GDM1 (cell line): ENCODE results near the gene CTDNEP1.
A peak's percentile ranks its signal among the peaks of the same experiment; 100 is the strongest.

ENCODE experiments used
- DNase-seq: peaks from one replicate; lab custom pipeline; 2025; lab: John Stamatoyannopoulos, UW

Gene CTDNEP1

DNA sequence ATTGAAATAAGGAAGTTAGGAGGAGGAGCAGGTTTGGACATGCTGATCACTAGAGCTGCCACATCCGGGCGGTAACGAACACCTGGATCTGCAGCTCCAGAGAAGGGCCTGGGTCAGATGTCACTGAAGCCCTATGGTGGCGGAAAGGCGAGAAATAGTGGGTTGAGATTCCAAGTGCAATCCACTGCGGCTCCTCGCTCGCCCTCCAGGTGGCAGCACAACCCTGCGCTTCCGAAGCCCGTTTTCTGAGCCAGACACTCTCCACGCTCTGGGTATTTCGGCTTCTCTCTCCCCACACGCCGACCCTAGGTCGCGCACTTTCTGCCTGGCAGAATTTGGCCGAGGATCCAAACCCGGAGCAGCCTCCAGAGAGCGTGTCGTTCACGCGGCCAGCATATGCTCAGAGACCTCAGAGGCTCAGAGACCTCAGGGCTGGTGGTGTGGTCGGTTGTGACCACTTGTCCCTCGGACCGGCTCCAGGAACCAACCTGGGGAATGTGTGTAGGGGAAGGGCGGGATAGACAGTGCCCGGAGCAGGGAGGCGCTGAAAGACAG is 29.1 kb upstream of the CTDNEP1 start:
- peak; percentile 70 for DNase-seq

DNA sequence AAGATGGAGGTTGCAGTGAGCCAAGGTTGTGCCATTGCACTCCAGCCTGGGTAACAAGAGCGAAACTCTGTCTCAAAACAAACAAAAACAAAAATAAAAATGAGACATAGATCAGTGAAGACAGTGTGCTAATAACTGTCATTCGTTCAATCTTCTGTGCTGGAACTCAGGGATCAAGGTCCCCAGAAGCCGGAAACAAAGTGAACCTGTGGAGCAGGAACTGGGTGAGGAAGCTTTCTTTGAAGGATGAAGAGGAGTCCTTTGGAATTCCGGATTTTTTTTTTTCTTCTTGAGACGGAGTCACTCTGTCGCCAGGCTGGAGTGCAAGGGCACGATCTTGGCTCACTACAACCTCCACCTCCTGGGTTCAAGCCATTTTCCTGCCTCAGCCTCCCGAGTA is 27.9 kb upstream of the CTDNEP1 start:
- DNase-seq, result no peak

DNA sequence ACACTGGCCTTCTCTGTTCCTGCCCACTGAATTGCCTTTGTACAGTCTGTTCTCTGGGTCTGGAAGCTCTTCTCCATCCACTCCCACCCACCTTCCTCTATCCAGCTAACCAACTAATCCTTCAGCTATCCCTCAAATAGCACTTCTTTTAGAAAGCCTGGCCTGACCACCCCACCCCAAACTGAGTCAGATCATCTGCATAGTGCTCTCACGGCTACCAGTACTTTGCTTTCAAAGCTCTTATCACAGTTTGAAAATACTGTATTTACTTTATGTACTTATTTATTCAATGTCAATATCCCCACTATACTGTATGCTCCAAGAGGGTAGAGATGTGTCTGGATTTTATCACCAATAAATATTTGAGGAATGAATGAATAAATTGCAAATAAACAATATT is 15.2 kb upstream of the CTDNEP1 start:
- no peak for DNase-seq

- DNase-seq, result no peak
Measured at GRCh38 chr17:7263801-7264078, 12.2 kb upstream of the CTDNEP1 start.

DNA sequence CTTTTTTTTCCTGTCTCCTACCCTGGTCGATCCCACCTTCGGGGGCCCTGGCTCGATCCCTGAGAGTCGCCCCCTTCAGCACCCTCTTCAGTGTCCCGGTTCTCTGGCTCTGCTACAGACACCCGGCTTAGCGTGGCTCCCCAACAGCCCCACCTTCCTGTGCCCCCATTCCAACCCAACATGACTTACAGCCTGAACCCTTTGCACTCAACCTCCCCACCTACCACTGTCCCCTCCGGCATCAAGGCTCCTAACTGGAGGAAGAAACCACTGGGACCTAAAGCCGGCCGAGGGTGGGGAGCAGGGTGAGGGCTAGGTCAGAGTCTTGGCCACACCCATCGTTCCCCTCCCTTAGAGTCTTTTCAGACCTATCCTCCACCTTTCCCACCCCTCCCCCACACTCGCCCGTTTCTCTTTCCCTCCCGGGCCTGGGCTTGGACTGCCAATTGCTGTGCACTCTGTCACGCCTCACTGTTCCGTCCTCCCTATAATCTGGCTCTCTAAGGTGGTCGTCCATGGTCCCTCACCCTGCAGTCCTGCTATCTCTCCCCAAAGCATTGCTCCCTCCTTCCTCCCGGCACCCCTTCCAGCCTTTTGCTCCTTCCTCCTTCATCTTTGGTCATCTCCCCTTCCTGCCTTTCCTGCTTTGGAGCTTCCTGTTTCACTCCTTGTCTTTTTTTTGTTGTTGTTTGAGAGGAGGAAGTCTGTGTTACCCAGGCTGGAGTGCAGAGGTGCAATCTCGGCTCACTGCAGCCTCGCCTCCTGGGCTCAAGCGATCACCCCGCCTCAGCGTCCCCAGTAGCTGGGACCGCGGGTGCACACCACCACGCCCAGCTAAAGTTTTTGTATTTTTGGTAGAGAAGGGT is 11.6 kb upstream of the CTDNEP1 start:
- no peak for DNase-seq

DNA sequence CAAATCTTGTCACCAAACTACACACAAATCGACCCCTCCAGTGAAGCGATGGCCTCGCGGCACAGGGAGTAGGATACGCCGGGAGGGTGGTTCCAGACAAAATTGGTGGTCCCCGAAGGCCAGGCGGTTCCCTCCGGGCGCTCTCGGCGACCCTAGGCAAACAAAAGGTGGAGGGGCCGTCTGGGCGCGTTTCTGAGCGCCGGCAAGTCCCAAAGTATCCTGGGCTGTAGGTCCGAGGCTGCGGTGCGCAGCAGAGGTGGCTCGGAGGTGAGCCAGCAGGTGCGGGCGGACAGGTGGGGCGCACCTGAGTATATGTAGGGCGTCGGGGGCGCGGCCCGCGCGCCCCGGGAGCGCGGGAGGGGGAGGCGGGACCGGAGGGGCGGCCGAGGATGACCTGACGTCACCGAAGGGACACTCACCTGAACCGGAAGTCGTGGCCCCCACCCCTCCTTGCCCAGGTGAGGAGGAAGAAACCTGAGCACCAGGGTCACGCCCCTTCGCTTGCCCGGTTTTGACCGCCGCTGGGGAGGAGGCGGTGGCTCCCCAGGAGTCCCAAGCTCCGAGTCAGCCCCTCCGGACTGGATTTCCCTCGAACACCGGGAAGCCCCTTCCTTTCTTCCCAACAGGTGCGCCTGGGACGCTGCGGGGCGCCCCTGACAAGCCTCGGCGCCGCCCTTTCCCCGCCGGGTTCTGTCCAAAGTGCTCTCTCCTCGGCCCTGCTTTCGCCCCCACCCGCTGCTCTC is 10.8 kb upstream of the CTDNEP1 start, which contains the start of gene CLDN7:
TSS of gene CLDN7 (minus strand) at position 287 of the 743 bp plus-strand sequence. CDS start 435 bp downstream, outside the sequence.
- no peak for DNase-seq

- DNase-seq, result no peak
Measured at GRCh38 chr17:7261379-7262191, 10.1 kb upstream of the CTDNEP1 start.

DNA sequence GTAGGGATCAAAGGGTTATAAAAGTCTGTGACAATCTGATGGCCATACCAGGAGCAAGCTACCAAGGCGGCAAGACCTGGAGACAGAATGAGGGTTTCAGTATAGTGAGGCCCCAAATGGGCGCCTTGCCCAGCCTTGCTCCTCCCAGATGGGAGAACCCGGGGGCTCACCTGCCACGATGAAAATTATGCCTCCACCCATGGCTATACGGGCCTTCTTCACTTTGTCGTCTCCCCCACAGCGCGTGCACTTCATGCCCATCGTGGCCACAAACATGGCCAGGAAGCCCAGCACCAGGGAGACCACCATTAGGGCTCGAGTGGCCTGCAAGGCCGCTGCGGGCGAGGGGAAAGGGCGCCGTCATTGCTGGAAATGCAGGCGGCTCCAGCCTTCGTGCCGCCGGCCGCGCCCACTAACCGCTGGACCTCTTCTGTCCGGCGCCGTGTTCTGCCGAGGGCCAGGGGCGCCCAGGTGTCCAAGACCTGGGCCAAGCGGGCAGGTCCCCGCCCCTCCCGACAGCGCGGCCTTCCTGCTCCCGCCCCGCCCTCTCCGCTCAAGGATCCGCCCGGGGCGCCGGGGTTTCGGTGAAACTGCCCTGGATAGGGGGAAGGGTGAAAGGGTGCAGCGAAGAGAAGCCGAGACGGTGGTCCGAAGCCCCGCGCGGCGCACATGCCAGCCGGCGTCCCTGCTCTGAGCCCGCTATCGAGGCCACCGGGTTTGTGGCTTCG is 9.3 kb upstream of the CTDNEP1 start:
- DNase-seq, result no peak

- DNase-seq, result no peak
Measured at GRCh38 chr17:7260151-7260550, 8.6 kb upstream of the CTDNEP1 start.

DNA sequence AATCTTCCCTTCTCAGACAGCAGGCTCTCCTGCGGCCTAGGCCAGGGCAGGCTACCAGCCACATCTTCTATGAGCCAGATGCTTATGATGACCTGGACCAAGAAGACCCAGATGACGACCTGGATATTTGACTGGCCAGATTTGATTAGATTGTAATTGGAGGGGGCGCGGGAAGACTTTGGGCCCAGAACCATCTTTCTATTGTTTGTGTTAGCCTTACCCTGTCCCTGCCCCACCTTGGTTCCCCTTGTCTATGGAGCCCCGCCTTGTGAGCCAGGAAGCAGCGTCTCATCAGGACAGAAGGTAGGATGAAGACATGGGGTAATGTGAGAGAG is 8.0 kb upstream of the CTDNEP1 start:
- DNase-seq, result no peak

DNA sequence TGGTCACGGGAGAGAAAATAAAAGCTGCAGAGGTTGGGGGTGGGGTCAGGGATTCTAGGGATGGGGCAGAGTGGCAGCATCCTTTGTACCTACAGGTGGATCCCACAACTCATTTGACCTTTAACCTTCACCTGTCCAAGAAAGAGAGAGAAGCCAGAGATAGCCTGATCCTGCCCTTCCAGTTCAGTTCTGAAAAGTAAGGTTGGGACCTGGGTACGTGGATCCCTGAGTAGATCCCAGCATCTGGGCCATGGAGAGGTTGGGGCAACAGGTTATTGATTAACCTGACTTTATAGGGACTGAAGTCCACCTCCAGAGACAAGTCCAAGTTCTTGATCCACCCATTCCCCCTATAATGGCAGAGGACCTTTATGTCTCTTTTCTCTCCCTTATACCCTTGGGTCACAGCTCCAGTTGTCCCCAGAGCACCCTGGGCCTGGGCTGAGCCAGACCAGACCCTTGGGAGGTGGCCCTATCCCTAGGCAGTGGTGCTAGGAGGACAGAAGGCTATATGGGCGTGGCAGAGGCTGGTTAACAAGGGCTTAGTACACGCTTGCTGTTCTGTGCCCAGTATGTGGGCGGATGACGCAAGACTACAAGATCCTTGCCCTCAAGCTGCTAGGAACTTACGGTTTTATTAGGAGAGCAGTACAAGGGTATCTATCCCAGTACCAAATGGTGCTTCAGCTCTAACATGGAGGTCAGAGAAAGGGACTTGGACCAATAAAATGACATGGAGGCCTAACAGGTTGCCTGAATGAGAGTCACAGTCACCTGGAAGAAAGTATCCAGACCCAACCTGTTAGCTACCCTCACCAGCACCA is 7.4 kb upstream of the CTDNEP1 start:
- no peak for DNase-seq

GRCh38 chr17:7256766-7257456 is 5.4 kb upstream of the CTDNEP1 start:
- no peak for DNase-seq

DNA sequence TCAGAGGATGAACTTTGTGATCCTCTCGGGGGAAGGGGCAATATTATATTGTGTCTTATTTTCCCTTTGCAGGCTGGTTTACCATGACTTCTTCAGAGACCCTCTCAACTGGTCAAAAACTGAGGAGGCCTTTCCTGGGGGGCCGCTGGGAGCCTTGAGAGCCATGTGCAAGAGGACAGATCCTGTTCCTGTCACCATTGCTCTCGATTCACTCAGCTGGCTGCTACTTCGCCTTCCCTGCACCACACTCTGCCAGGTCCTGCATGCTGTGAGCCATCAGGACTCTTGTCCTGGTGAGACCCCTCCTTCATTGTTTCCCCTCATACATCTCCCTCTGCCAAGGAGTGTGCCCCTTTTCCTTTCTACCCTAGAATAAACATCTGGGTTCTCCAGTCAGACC is 3.0 kb upstream of the CTDNEP1 start:
- DNase-seq, result no peak

DNA sequence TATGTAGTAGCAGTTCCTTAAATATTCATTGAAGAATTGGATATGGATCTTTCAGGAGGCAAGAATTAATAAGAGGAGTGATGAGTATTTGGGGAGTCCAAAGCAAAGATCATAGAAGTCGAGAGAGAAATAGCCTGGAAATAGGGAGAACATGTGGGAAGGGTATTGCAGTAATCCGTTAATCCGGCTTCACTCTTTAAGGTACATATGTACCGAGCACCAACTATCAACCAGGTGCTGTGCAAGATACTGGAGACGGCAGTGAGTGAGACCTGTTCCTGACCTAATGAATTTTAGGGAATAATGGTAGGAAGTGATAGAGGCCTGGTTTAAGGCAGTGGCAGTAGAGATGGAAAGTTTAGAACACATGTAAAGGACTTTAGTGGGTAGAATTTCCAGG is 1.5 kb upstream of the CTDNEP1 start:
- no peak for DNase-seq

DNA sequence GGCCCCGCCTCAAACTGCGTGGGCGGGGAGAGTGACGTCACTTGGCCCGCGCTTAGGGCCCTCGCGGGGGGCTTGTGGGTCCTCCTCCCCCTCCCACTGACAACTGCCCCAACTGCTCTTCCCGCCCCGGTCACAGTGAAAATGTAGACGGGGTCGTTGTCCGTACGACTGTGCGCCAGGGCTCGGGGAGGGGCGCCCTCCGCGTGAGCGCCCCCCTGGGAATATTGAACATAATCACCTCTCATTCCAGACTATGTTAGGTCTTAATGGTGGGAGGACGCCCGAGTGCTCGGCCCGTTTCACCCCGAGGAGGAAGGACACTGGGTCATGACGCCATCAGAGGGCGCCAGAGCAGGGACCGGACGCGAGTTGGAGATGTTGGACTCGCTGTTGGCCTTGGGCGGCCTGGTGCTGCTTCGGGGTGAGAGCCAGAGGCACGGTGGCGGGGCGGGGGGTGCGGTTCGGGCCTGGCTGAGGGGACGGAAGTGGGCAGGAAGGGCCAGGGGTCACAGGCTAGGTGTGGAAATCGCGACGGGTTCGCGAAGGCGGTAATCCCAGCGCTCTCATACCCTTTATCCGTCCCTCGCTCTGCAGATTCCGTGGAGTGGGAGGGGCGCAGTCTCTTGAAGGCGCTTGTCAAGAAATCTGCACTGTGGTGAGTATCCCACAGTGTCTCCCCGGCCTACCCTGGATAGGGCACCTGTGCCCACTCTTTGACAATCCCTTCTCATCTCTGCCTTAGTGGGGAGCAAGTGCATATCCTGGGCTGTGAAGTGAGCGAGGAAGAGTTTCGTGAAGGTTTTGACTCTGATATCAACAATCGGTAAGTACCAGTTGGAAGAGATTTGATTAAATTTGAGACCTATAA is 876 bp upstream of the CTDNEP1 start, which contains the start of gene ELP5:
TSS of gene ELP5 (plus strand) at position 40 of the 868 bp plus-strand sequence. CDS start at position 376, 336 bp downstream.
- DNase-seq, result peak; percentile 87

- DNase-seq, result no peak
Measured at GRCh38 chr17:7250695-7251627, 573 bp downstream of the CTDNEP1 start.

GRCh38 chr17:7249830-7250229 is 1.7 kb downstream of the CTDNEP1 start:
- DNase-seq, result no peak

DNA sequence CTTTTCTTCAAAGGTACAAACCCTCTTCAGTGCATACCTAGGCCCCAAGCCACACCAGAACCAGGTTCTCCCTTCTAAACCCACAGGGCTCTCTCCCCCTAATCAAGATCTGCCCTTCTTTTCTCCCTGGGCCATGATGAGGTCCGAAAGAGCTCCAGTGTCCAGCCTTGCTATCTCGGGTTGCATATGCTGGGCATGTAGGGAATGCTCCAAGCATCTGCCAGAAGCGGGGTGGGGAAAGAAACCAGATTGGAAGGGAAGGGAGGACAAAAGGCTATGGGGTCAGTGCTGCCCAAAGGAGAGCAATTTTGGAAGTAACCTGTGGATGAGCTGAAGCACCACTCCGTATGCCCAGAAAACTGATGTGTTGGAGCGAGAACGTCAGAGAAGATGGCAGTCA is 2.3 kb downstream of the CTDNEP1 start:
- no peak for DNase-seq
